ENCODE results near the gene MYO1B. TPM values are rescaled to one million over a fixed set of nuclear protein-coding genes. Genes with fewer than 3 reads are reported as not detected.

MYO1B gene
- total RNA-seq, 1 experiment from 2014 or later, result 43.2 TPM

DNA sequence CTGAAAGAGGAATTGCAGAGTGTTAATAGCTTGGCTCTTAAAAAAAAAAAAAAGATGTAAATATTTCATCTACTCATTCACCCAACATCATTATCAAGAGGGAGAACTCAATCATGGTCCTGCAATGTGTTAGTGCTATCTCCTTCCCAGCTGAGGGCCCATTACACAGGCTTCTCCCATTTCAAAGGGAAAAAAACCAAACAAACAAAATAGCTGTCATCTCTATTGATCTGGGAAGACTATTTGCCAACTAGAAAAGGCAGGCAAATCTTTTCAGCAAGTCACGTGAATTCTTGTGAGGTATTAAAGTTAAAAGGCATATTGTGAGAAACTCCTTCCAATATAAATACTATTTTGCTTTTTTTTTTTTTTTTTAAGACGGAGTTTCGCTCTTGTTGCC lies 194.3 kb downstream of the MYO1B start:
- Histone ChIP-seq H2BK20ac (ENCODE audit: low read depth, low read length, poor library complexity, severe bottlenecking) (no peak overlapping the region), H2BK15ac (ENCODE audit: low read depth, low read length) (no peak overlapping the region), H3K79me2 (ENCODE audit: insufficient read depth, low read length) (no peaks in the 10 kb centered on the region), H3K27me3 (ENCODE audit: insufficient read depth, low read length) (no peaks in the 10 kb centered on the region), H3K18ac (ENCODE audit: insufficient read length, low read depth, low read length) (no peak overlapping the region), H3K4me2 (ENCODE audit: insufficient read depth, insufficient read length, low read length) (no peak overlapping the region), H4K20me1 (ENCODE audit: control insufficient read depth, insufficient read depth, insufficient read length) (no peaks in the 10 kb centered on the region), H4K91ac (ENCODE audit: insufficient read length, low read depth, low read length) (no peak overlapping the region), H3T11ph (ENCODE audit: low read length) (no peak overlapping the region), H2AFZ (ENCODE audit: low read length) (no peak overlapping the region), H3K23ac (ENCODE audit: insufficient read length, low read depth, low read length) (no peak overlapping the region), H3K4ac (ENCODE audit: low read depth, low read length) (no peak overlapping the region), H3K79me1 (ENCODE audit: insufficient read depth, low read depth, low read length, poor library complexity, severe bottlenecking) (no peaks in the 10 kb centered on the region), H2AK5ac (ENCODE audit: insufficient read length, low read length) (no peak overlapping the region), H3K4me1 (ENCODE audit: insufficient read depth, low read length) (no peaks in the 10 kb centered on the region), H2BK12ac (ENCODE audit: insufficient read length, low read depth, low read length) (no peak overlapping the region), H3K14ac (ENCODE audit: insufficient read depth, low read length) (no peak overlapping the region), H3K56ac (ENCODE audit: insufficient read length, low read depth, low read length) (no peak overlapping the region), H2BK5ac (ENCODE audit: insufficient read length, low read length) (no peak overlapping the region), H3K27ac (ENCODE audit: insufficient read length, low read depth, low read length) (no peak overlapping the region), H4K8ac (replicated peaks; ENCODE audit: insufficient read length, low read depth, low read length) (no peak overlapping the region), H4K5ac (ENCODE audit: insufficient read length, low read depth, low read length) (no peak overlapping the region), H3K9me3 (ENCODE audit: control insufficient read depth, low read depth, low read length) (no peaks in the 10 kb centered on the region), H2BK120ac (ENCODE audit: low read depth, low read length, poor library complexity, severe bottlenecking) (no peak overlapping the region), H3K9ac (ENCODE audit: extremely low read depth, insufficient read length, low read length) (no peak overlapping the region), H3K23me2 (ENCODE audit: insufficient read length, low read depth, low read length, poor library complexity, severe bottlenecking) (no peaks in the 10 kb centered on the region)
- Mint-ChIP-seq H3K36me3 (ENCODE audit: insufficient read depth in 1 of 3, low read depth in 3 of 3) (no peaks in the 10 kb centered on the region), H3K27ac (no peak overlapping the region), H3K27me3 (ENCODE audit: low read depth) (no peaks in the 10 kb centered on the region), H3K4me1 (no peaks in the 10 kb centered on the region), H3K4me3 (no peak overlapping the region), H3K9me3 (no peaks in the 10 kb centered on the region)
- no peak for TF ChIP-seq CTCF (conservative IDR thresholded peaks at IDR 0.05)
- DNase-seq, result no peak
- no CpG with 5 or more reads among the region's 3 CpGs for WGBS (ENCODE audit: extremely low coverage, insufficient read length, low lambda C conversion rate)

Measured in H9 (cell line).